H1 (cell line): ENCODE data around the gene CPT1A. TPM values are rescaled to one million over a fixed set of nuclear protein-coding genes. Genes with fewer than 3 reads are reported as not detected.

Experiments
- CTBP2 ChIP-seq: IDR thresholded peaks from 2 replicates; pipeline ENCODE4 v1.7.0; 2011; ENCODE audit warnings: borderline replicate concordance, mild to moderate bottlenecking, moderate library complexity, mixed read lengths, low read length; ENCODE audit not compliant: insufficient read depth, insufficient read length
- EZH2 ChIP-seq: fragments of 200-600 bp; sonication (generic); IDR thresholded peaks from 2 replicates; pipeline ENCODE4 v1.7.1; 2012; ENCODE audit warnings: low read depth, mild to moderate bottlenecking, moderate library complexity, low read length, inconsistent platforms; ENCODE audit not compliant: severe bottlenecking
- HDAC6 ChIP-seq: IDR thresholded peaks from one replicate; pipeline ENCODE4 v1.7.1; 2012; ENCODE audit warnings: low read depth, mild to moderate bottlenecking, inconsistent platforms, low read length, moderate library complexity
- JUN ChIP-seq: IDR thresholded peaks from 2 replicates; pipeline ENCODE4 v1.6.1; 2011; ENCODE audit warnings: low read depth, mild to moderate bottlenecking, improper control_type of control experiment, low read length
- KDM1A ChIP-seq: fragments of 200-600, 300-600 bp; sonication (generic); IDR thresholded peaks from 2 replicates; pipeline ENCODE4 v1.7.1; 2016; ENCODE audit warnings: mild to moderate bottlenecking, low read length, borderline replicate concordance
- RFX5 ChIP-seq: IDR thresholded peaks from 2 replicates; pipeline ENCODE4 v1.6.1; 2011; ENCODE audit warnings: low read depth, low read length, improper control_type of control experiment, borderline replicate concordance
- RNF2 ChIP-seq: fragments of 200-900, 300-1000 bp; sonication (generic); IDR thresholded peaks from 2 replicates; pipeline ENCODE4 v1.7.1; 2016; ENCODE audit warnings: borderline replicate concordance, low read depth, mild to moderate bottlenecking, antibody characterized with exemption, low read length; ENCODE audit not compliant: poor library complexity, severe bottlenecking; ENCODE audit errors: missing control alignments
- RXRA ChIP-seq: IDR thresholded peaks from 2 replicates; pipeline ENCODE4 v1.6.1; 2011; ENCODE audit warnings: low read depth, mild to moderate bottlenecking, low read length, moderate library complexity; ENCODE audit not compliant: insufficient read depth
- SIX5 ChIP-seq: IDR thresholded peaks from 2 replicates; pipeline ENCODE4 v1.6.1; 2011; ENCODE audit warnings: mild to moderate bottlenecking, low read depth, low read length
- SP1 ChIP-seq: IDR thresholded peaks from 2 replicates; pipeline ENCODE4 v1.6.1; 2011; ENCODE audit warnings: low read depth, low read length
- SP4 ChIP-seq: IDR thresholded peaks from 2 replicates; pipeline ENCODE4 v1.6.1; 2012; ENCODE audit warnings: low read length, inconsistent platforms
- polyA plus RNA-seq, 7 experiments: library from polyadenylated mRNA; depleted of rRNA in 3 of 7; stranded (reverse) in 5 of 7; unstranded in 2 of 7; fragments of >200 nt in 5 of 7; fragments of 200-250 nt in 2 of 7; gene quantifications; 1 replicate in 5 of 7; 2 replicates in 1 of 7; 4 replicates in 1 of 7; pipeline versions ENCODE4 v1.2.1 to v1.2.3, GENCODE V29; 2011 to 2013; ENCODE audit warnings: missing spikeins in 2 of 7, mixed read lengths in 2 of 7
- total RNA-seq: library from RNA; stranded (reverse); fragmentation: NEBNext Ultra II Directional; extraction: Animal tissue kit (Norgen Biotek cat#: 25700); gene quantifications from 2 replicates; pipeline ENCODE4 v1.2.1, GENCODE V29; 2021
- TF ChIP-seq, protein P1 (sequence below): fragments of 300-600 bp; sonication (generic); IDR thresholded peaks from 2 replicates; pipeline ENCODE4 v1.7.1; 2012; ENCODE audit warnings: low read length, moderate library complexity, mild to moderate bottlenecking, inconsistent platforms; ENCODE audit not compliant: insufficient replicate concordance

Gene CPT1A
- total and polyA plus RNA-seq, 2 of the 8 experiments (the other 6 are each of a cell fraction or from before 2014, with no cell fraction given) = 2.9 to 12.2 TPM

DNA sequence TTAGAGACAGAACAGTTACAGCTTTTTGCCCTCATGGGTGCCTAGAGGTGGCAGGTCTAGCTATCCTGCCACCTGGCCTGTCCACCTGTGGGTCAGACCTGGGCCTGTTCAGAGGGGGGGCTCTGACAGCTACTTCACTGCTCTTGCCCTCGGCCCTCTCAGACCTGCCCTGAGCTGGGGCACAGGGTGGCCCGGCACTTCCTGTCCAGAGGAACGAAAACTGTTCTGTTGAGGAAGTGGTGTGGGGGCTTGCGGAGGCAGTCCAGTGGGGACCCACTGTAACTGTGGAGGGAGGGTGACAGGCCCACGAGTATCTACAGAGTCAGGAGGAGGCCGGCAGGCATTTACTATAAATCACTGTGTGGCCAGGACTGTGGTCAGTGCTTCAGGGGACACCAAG lies 106.6 kb downstream of the CPT1A start (continued):
- TF ChIP-seq, protein P1, sequence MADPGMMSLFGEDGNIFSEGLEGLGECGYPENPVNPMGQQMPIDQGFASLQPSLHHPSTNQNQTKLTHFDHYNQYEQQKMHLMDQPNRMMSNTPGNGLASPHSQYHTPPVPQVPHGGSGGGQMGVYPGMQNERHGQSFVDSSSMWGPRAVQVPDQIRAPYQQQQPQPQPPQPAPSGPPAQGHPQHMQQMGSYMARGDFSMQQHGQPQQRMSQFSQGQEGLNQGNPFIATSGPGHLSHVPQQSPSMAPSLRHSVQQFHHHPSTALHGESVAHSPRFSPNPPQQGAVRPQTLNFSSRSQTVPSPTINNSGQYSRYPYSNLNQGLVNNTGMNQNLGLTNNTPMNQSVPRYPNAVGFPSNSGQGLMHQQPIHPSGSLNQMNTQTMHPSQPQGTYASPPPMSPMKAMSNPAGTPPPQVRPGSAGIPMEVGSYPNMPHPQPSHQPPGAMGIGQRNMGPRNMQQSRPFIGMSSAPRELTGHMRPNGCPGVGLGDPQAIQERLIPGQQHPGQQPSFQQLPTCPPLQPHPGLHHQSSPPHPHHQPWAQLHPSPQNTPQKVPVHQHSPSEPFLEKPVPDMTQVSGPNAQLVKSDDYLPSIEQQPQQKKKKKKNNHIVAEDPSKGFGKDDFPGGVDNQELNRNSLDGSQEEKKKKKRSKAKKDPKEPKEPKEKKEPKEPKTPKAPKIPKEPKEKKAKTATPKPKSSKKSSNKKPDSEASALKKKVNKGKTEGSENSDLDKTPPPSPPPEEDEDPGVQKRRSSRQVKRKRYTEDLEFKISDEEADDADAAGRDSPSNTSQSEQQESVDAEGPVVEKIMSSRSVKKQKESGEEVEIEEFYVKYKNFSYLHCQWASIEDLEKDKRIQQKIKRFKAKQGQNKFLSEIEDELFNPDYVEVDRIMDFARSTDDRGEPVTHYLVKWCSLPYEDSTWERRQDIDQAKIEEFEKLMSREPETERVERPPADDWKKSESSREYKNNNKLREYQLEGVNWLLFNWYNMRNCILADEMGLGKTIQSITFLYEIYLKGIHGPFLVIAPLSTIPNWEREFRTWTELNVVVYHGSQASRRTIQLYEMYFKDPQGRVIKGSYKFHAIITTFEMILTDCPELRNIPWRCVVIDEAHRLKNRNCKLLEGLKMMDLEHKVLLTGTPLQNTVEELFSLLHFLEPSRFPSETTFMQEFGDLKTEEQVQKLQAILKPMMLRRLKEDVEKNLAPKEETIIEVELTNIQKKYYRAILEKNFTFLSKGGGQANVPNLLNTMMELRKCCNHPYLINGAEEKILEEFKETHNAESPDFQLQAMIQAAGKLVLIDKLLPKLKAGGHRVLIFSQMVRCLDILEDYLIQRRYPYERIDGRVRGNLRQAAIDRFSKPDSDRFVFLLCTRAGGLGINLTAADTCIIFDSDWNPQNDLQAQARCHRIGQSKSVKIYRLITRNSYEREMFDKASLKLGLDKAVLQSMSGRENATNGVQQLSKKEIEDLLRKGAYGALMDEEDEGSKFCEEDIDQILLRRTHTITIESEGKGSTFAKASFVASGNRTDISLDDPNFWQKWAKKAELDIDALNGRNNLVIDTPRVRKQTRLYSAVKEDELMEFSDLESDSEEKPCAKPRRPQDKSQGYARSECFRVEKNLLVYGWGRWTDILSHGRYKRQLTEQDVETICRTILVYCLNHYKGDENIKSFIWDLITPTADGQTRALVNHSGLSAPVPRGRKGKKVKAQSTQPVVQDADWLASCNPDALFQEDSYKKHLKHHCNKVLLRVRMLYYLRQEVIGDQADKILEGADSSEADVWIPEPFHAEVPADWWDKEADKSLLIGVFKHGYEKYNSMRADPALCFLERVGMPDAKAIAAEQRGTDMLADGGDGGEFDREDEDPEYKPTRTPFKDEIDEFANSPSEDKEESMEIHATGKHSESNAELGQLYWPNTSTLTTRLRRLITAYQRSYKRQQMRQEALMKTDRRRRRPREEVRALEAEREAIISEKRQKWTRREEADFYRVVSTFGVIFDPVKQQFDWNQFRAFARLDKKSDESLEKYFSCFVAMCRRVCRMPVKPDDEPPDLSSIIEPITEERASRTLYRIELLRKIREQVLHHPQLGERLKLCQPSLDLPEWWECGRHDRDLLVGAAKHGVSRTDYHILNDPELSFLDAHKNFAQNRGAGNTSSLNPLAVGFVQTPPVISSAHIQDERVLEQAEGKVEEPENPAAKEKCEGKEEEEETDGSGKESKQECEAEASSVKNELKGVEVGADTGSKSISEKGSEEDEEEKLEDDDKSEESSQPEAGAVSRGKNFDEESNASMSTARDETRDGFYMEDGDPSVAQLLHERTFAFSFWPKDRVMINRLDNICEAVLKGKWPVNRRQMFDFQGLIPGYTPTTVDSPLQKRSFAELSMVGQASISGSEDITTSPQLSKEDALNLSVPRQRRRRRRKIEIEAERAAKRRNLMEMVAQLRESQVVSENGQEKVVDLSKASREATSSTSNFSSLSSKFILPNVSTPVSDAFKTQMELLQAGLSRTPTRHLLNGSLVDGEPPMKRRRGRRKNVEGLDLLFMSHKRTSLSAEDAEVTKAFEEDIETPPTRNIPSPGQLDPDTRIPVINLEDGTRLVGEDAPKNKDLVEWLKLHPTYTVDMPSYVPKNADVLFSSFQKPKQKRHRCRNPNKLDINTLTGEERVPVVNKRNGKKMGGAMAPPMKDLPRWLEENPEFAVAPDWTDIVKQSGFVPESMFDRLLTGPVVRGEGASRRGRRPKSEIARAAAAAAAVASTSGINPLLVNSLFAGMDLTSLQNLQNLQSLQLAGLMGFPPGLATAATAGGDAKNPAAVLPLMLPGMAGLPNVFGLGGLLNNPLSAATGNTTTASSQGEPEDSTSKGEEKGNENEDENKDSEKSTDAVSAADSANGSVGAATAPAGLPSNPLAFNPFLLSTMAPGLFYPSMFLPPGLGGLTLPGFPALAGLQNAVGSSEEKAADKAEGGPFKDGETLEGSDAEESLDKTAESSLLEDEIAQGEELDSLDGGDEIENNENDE = no peak
- TF ChIP-seq SP4 (no peak), SP1 (no peak), HDAC6 (no peak), CTBP2 (no peak), JUN (no peak), RXRA (no peak), KDM1A (no peak), RNF2 (no peak), SIX5 (no peak), EZH2 (no peak), RFX5 (no peak)
